Ovary (tissue), 3 donors: Measurements from ENCODE around the gene EYS.

Experiments used
- CTCF ChIP-seq, 3 donors: fragments of 450-650 bp in 2 of 3; fragments of 200-600 bp in 1 of 3; IDR thresholded peaks; one replicate each; pipeline versions ENCODE4 v1.5.1 to v1.8.0; 2016 to 2022; ENCODE audit warnings: antibody characterized with exemption in 3 of 3, mild to moderate bottlenecking in 1 of 3
- EP300 ChIP-seq: sonication (generic); formaldehyde crosslinking; IDR thresholded peaks from one replicate; pipeline ENCODE4 v1.6.1; 2017; ENCODE audit warnings: antibody characterized with exemption
- donor health status: DM: no; HTN: no; CAD: no.

DNA sequence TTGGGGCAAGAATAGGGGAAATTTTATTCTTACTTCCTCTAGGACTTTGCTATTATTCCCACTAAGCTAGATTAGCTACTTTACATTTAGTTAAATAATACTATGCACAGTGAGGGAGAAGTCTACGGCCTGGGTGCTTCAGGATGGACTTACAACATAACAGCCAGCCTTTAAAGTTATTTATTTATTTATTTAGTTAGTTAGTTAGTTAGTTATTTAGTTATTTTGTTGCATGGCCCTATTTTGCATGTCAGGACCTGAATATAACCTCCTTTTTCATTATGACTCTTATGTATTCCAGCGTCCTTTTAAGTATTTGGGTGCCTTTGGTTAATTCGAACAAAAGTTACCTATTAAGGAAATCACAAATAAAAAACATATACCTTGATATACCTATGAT is 238.7 kb downstream of the EYS start:
- no peak for TF ChIP-seq CTCF (IDR thresholded peaks at IDR 0.05)
- TF ChIP-seq EP300: no peak
